SK-N-MC (cell line): ENCODE measurements around the gene SNRK.

Experiments used
- DNase-seq: peaks from one replicate; pipeline ENCODE4 v3.0.0-alpha.2; 2011; ENCODE audit warnings: low read depth, low spot score
- H3K27ac ChIP-seq: fragments of 200-600 bp; sonication (generic); 2 replicates; pipeline ENCODE4 v1.5.1; 2016; ENCODE audit warnings: mixed run types
- H3K36me3 ChIP-seq: fragments of 200-600 bp; sonication (generic); 2 replicates; pipeline ENCODE4 v1.6.1; 2017; ENCODE audit warnings: antibody characterized with exemption, low read length, mixed read lengths; ENCODE audit not compliant: insufficient read depth
- H3K4me3 ChIP-seq: fragments of 200-600 bp; sonication (generic); 2 replicates; pipeline ENCODE4 v1.5.1; 2016
- H3K9ac ChIP-seq: fragments of 200-600 bp; sonication (generic); 2 replicates; pipeline ENCODE4 v1.8.0; 2017; ENCODE audit warnings: mixed run types, mixed read lengths; ENCODE audit not compliant: insufficient read length
- H3K9me3 ChIP-seq: fragments of 200-600 bp; sonication (generic); 2 replicates; pipeline ENCODE4 v1.6.1; 2017; ENCODE audit warnings: low read depth, mild to moderate bottlenecking, antibody characterized with exemption, low read length, moderate library complexity, mixed read lengths
- EZH2 ChIP-seq: fragments of 200-600 bp; sonication (generic); IDR thresholded peaks from one replicate; pipeline ENCODE4 v1.6.1; 2017; ENCODE audit warnings: antibody characterized with exemption
- FOXP2 ChIP-seq: optimal IDR thresholded peaks from 2 replicates; pipeline ENCODE3; 2011; ENCODE audit warnings: mild to moderate bottlenecking, moderate library complexity; ENCODE audit not compliant: insufficient read depth; ENCODE audit errors: extremely low read length, control extremely low read depth
- POLR2AphosphoS5 ChIP-seq: IDR thresholded peaks from 2 replicates; pipeline ENCODE4 v1.6.1; 2012; ENCODE audit warnings: mild to moderate bottlenecking, low read depth, low read length, borderline replicate concordance

The SNRK gene

DNA sequence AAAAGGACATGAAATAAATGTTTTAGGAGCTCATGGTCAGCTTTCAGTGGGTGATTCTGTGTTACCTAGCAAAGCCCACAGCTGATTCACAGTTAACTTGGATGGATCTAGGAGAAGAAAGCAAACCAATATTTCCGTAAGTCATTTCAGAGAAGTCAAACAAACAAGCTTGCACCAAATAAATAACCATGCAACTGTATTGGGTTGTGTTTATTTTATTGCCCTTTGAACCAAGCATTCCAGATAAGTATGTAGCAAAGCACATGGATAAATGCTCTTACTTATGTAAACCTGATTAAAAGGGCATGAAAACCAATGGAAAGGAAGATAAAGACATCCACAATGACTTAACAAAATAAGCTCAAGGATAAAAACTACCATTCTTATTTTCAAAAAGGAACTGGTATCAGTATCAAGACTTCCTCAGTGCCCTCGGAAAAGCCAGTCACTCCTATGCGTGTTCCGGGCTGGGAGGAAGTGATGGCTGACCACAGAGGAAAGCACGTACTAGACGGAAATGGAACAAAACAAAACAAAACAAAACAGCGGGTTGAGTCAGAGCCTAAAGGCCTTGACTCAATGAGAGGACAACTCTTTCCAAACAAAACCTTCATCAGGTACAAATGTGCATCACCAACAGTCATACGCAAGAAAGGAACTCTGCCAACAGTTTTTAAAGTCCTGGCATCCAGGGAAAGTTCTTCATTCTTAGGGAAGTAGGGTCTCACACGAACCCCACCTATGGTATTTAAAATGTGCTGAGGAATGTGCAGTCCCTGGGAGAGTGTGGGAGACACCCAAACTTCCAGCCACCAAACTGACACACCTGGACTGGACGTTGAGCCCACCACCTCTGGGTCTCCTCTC is 103.3 kb downstream of the SNRK start:
- H3K27ac ChIP-seq, result no peak overlapping the region
- DNase-seq, result no peak
- no peak overlapping the region for H3K9ac ChIP-seq
- no peak overlapping the region for H3K4me3 ChIP-seq
- H3K36me3 ChIP-seq, result no peaks in the 10 kb centered on the region
- no peaks in the 10 kb centered on the region for H3K9me3 ChIP-seq
- TF ChIP-seq EZH2 (no peak), FOXP2 (no peak), POLR2AphosphoS5 (no peak)

DNA sequence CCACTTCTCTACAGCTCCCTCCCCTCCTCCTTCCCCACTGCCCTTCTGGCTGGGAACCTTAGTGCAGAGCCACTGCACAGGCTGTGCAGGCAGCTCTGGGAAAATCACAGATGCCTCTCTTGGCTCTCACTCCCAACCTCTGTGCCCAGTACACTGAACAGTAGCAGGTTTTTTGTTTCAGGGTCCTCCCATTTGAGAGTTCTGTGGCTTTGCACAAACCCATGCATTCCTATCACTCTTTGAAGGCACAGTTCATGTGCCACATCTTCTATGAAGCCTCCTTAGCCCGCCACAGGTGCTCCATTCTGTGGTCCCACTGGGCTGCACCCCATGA is 103.9 kb downstream of the SNRK start:
- Histone ChIP-seq H3K9me3 (no peaks in the 10 kb centered on the region), H3K9ac (no peak overlapping the region), H3K27ac (no peak overlapping the region), H3K36me3 (no peaks in the 10 kb centered on the region), H3K4me3 (no peak overlapping the region)
- no peak for DNase-seq
- TF ChIP-seq POLR2AphosphoS5 (no peak), EZH2 (no peak), FOXP2 (no peak)

DNA sequence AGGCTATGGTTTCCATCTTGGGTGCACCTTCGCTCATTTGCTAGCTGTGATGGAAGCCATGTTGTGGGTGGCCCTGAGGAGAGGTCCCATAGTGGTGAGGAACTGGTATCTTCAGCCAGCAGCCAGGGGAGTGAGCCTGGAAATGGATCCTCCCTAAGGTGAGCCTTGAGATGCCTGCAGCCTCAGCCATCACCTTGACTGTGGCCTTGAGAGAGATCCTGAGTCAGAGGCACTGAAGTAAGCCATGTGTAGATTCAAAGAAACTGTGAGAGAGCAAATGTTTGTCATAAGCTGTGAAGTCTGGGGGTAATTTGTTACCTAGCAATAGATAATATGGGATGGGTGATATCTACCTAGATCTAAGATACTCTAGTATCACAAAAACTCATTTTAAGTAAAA is 105.3 kb downstream of the SNRK start:
- DNase-seq, result no peak
- Histone ChIP-seq H3K36me3 (no peaks in the 10 kb centered on the region), H3K9me3 (no peaks in the 10 kb centered on the region), H3K9ac (no peak overlapping the region), H3K27ac (no peak overlapping the region), H3K4me3 (no peak overlapping the region)
- TF ChIP-seq EZH2 (no peak), FOXP2 (no peak), POLR2AphosphoS5 (no peak)

DNA sequence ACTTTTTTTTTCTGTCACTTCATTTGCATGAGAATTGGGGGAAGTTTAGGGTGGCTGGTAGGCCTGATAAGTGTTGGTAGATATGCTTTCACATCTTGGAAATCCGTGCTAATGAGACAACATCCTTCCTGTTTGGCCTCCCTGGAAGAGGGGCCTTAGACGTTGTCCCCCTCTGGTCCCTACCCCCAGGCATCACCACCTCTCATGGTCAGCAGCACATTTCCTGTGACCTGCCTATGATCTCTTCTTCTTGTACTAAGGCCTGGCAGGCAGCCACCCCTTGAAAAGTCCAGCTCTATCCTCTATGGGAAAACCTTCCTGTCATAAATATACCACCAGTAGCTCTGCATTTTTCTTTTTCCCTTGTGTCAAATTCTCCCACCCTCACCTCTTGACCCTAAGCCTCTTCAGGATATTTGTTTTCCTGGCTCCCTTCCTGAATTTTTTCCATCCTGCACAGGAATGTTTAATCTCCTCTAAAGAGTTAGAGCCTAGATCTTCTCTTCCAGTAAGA is 107.8 kb downstream of the SNRK start:
- no peak for DNase-seq
- TF ChIP-seq EZH2, result no peak
- no peak overlapping the region for H3K27ac ChIP-seq
- no peak overlapping the region for H3K4me3 ChIP-seq
- H3K9ac ChIP-seq, result no peak overlapping the region
- H3K9me3 ChIP-seq, result no peaks in the 10 kb centered on the region
- no peaks in the 10 kb centered on the region for H3K36me3 ChIP-seq

DNA sequence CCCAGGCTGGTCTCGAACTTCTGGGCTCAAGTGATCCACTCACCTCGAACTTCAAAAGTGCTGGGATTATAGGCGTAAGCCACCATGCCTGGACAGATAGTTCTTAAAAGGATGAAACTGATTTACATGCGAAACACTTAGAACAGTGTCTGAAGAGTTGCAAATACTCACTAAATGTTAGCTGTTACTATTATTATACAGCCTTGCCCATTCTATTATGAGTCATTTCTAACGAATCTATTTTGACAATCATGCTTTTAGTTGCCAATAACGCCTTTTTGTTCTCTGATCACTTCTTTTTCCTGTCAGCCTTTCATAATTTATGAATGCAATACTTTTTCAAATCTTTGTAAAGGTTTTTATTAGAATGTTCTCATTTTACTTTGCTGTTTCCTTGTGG is 112.7 kb downstream of the SNRK start:
- Histone ChIP-seq H3K36me3 (no peaks in the 10 kb centered on the region), H3K4me3 (no peak overlapping the region), H3K9ac (no peak overlapping the region), H3K27ac (no peak overlapping the region), H3K9me3 (no peaks in the 10 kb centered on the region)
- no peak for TF ChIP-seq FOXP2
- no peak for TF ChIP-seq POLR2AphosphoS5
- no peak for TF ChIP-seq EZH2
- DNase-seq, result no peak

DNA sequence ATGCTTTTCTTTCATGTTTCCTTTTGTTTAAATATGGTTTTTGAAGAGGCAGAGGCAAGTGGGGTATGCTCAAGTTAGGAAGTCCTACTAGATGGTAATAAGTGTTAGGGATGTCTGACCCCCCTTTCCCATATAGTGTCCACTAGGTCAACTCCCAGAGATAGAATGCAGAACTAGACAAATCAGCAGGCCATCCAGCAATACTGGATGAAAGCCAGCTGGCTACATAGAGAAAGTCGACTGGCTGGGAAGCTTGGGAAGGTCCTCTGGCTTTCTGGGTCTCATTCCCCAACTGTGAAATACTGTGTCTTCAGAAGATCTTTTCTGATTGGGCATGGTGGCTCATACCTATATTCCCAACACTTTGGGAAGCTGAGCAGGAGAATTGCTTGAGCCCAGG is 113.8 kb downstream of the SNRK start:
- DNase-seq, result no peak
- H3K9ac ChIP-seq, result no peak overlapping the region
- no peak overlapping the region for H3K4me3 ChIP-seq
- H3K27ac ChIP-seq, result no peak overlapping the region
- TF ChIP-seq POLR2AphosphoS5, result no peak
- TF ChIP-seq FOXP2, result no peak
- TF ChIP-seq EZH2, result no peak
- no peaks in the 10 kb centered on the region for H3K9me3 ChIP-seq
- no peaks in the 10 kb centered on the region for H3K36me3 ChIP-seq
